Endodermal cell (in vitro differentiated cells): ENCODE results near the gene VPS35. TPM values are rescaled to one million over a fixed set of nuclear protein-coding genes. Genes with fewer than 3 reads are reported as not detected.
A peak's percentile ranks its signal among the peaks of the same experiment; 100 is the strongest.

Experiments used
- DNase-seq: peaks from one replicate; pipeline ENCODE4 v3.0.0-alpha.2; 2017
- H3K27ac ChIP-seq: 2 replicates; pipeline ENCODE4 v1.5.1; 2013; ENCODE audit warnings: mild to moderate bottlenecking, low read depth, low read length, moderate library complexity
- H3K27me3 ChIP-seq: 2 replicates; pipeline ENCODE4 v1.6.1; 2013; ENCODE audit warnings: mild to moderate bottlenecking, low read length, moderate library complexity; ENCODE audit not compliant: insufficient read depth, control insufficient read depth, poor library complexity, severe bottlenecking
- H3K36me3 ChIP-seq: 2 replicates; pipeline ENCODE4 v1.7.0; 2013; ENCODE audit warnings: mild to moderate bottlenecking, low read length, moderate library complexity; ENCODE audit not compliant: control insufficient read depth, insufficient read depth
- H3K4me1 ChIP-seq: one replicate; pipeline ENCODE4 v1.7.0; 2013; ENCODE audit warnings: low read length; ENCODE audit not compliant: control insufficient read depth, insufficient read depth
- H3K4me3 ChIP-seq: 2 replicates; pipeline ENCODE4 v1.5.1; 2013; ENCODE audit warnings: mild to moderate bottlenecking, low read length, moderate library complexity
- H3K9ac ChIP-seq: 2 replicates; pipeline ENCODE4 v1.6.1; 2013; ENCODE audit warnings: mild to moderate bottlenecking, low read length, moderate library complexity; ENCODE audit not compliant: poor library complexity, severe bottlenecking; ENCODE audit errors: extremely low read depth
- H3K9me3 ChIP-seq: 2 replicates; pipeline ENCODE4 v1.6.1; 2013; ENCODE audit warnings: mild to moderate bottlenecking, low read length, moderate library complexity; ENCODE audit not compliant: control insufficient read depth
- H3K27ac Mint-ChIP-seq: 2 replicates; pipeline ENCODE4 v1.8.0; 2020; ENCODE audit warnings: mixed read lengths
- H3K27me3 Mint-ChIP-seq: 2 replicates; pipeline ENCODE4 v1.8.0; 2021; ENCODE audit warnings: mild to moderate bottlenecking, mixed read lengths; ENCODE audit not compliant: insufficient read depth
- H3K36me3 Mint-ChIP-seq: 2 replicates; pipeline ENCODE4 v1.8.0; 2020; ENCODE audit warnings: low read depth, mixed read lengths
- H3K4me1 Mint-ChIP-seq: 2 replicates; pipeline ENCODE4 v1.8.0; 2020; ENCODE audit warnings: mixed read lengths
- H3K4me3 Mint-ChIP-seq: 2 replicates; pipeline ENCODE4 v1.8.0; 2020; ENCODE audit warnings: mild to moderate bottlenecking, moderate library complexity, mixed read lengths
- H3K9me3 Mint-ChIP-seq: 2 replicates; pipeline ENCODE4 v1.8.0; 2020; ENCODE audit warnings: mild to moderate bottlenecking, mixed read lengths
- CTCF ChIP-seq: fragments of 200-600 bp; sonication (generic); conservative IDR thresholded peaks from 2 replicates; pipeline ENCODE4 v1.5.0; 2021; ENCODE audit warnings: antibody characterized with exemption, mild to moderate bottlenecking
- WGBS, 2 experiments: methylation state at CpG; one replicate each; pipeline versions ENCODE4 v1.1.5 to v1.1.7; 2013; ENCODE audit warnings: missing lambda C conversion rate in 2 of 2, mixed read lengths in 1 of 2; ENCODE audit not compliant: insufficient coverage in 1 of 2, insufficient read length in 1 of 2; 5-methylcytosine and 5-hydroxymethylcytosine counted together
- total RNA-seq, 2 donors: library from RNA; stranded (reverse); fragmentation: NEBNext Ultra II Directional in 1 of 2; extraction: Animal tissue kit (Norgen Biotek cat#: 25700) in 1 of 2; gene quantifications; 2 replicates in 1 of 2; 3 replicates in 1 of 2; pipeline ENCODE4 v1.2.1, GENCODE V29; 2021

The VPS35 gene
- total RNA-seq, 2 donors from 2014 or later: 95.7 to 119 TPM

- Histone ChIP-seq H3K4me3 (peak overlapping the region; percentile 99), H3K9me3 (no peaks in the 10 kb centered on the region), H3K9ac (peak overlapping the region; percentile 89), H3K27me3 (no peaks in the 10 kb centered on the region), H3K36me3 (peaks cover 48% of the 10 kb centered on the region), H3K27ac (no peak overlapping the region), H3K4me1 (peaks cover 10% of the 10 kb centered on the region)
- no peaks in the 10 kb centered on the region for H3K9me3 Mint-ChIP-seq
- DNase-seq: no peak
- TF ChIP-seq CTCF: no peak
- H3K4me3 Mint-ChIP-seq: no peak overlapping the region
- peaks cover 49% of the 10 kb centered on the region for H3K36me3 Mint-ChIP-seq
- peaks cover 21% of the 10 kb centered on the region for H3K4me1 Mint-ChIP-seq
- 76 to 87% methylated on average over 1 of the region's 4 CpGs for WGBS, 2 experiments
- H3K27ac Mint-ChIP-seq: no peak overlapping the region
- H3K27me3 Mint-ChIP-seq: no peaks in the 10 kb centered on the region
Measured at GRCh38 chr16:46691726-46692125, 2.7 kb upstream of the VPS35 start.

- Histone ChIP-seq H3K27me3 (no peaks in the 10 kb centered on the region), H3K9ac (peak overlapping the region; percentile 89), H3K9me3 (no peaks in the 10 kb centered on the region), H3K27ac (peak overlapping the region; percentile 96), H3K36me3 (peaks cover 36% of the 10 kb centered on the region), H3K4me3 (peak overlapping the region; percentile 99), H3K4me1 (peaks cover 10% of the 10 kb centered on the region)
- 21 to 23% methylated on average over 19 to 21 of the region's 21 CpGs for WGBS, 2 experiments
- no peaks in the 10 kb centered on the region for H3K9me3 Mint-ChIP-seq
- H3K27me3 Mint-ChIP-seq: no peaks in the 10 kb centered on the region
- no peak overlapping the region for H3K4me3 Mint-ChIP-seq
- peaks cover 39% of the 10 kb centered on the region for H3K36me3 Mint-ChIP-seq
- peaks cover 24% of the 10 kb centered on the region for H3K4me1 Mint-ChIP-seq
- no peak overlapping the region for H3K27ac Mint-ChIP-seq
- TF ChIP-seq CTCF: no peak
- peak; percentile 52 for DNase-seq
Measured at GRCh38 chr16:46690281-46691178, 1.6 kb upstream of the VPS35 start.

- Histone ChIP-seq H3K27me3 (no peaks in the 10 kb centered on the region), H3K4me1 (peaks cover 10% of the 10 kb centered on the region), H3K9ac (peak within 1 kb of the TSS; percentile 89), H3K4me3 (peak within 1 kb of the TSS; percentile 99), H3K9me3 (no peaks in the 10 kb centered on the region), H3K36me3 (peaks cover 27% of the 10 kb centered on the region), H3K27ac (peak within 1 kb of the TSS; percentile 96)
- no peaks in the 10 kb centered on the region for H3K27me3 Mint-ChIP-seq
- peaks cover 30% of the 10 kb centered on the region for H3K36me3 Mint-ChIP-seq
- H3K4me3 Mint-ChIP-seq: no peak within 1 kb of the TSS
- TF ChIP-seq CTCF: peak; percentile 76
- no peak within 1 kb of the TSS for H3K27ac Mint-ChIP-seq
- 0% methylated on average over 37 to 79 of the region's 79 CpGs for WGBS, 2 experiments
- H3K9me3 Mint-ChIP-seq: no peaks in the 10 kb centered on the region
- peak; percentile 98 for DNase-seq
- H3K4me1 Mint-ChIP-seq: peaks cover 27% of the 10 kb centered on the region
Measured at GRCh38 chr16:46689365-46690280, 645 bp upstream of the VPS35 start, which contains the start of gene ORC6. TSS of gene ORC6 (plus strand) at chr16:46689659. CDS start at chr16:46689706, 47 bp downstream.
